ENCODE data around the gene ATF7IP. TPM values are rescaled to one million over a fixed set of nuclear protein-coding genes. Genes with fewer than 3 reads are reported as not detected.

Gene ATF7IP
- total and polyA plus RNA-seq, 12 donors: 4.0 to 85.8 (median 66.2) TPM

DNA sequence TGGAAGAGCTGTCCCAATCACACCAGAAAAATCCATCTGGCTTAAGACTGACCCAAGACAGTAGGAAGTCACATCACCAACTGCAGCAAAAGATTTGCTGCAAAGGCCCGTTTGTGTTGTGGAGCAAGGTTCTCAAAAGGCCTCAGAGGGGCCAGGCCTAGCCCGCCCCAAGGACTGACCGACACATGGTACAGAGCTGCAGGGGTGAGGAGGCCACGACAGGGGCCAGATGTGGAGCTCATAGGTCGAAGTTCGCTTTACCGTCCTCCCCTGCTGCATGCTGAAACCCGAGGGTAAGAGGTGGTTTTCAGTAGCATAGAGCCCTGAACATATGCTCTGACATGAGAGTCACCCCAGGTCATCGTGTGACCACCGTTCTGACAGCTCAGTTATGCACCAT lies 166.7 kb downstream of the ATF7IP start:
- intact Hi-C loops (cut with DNase I): no loop called here
- DNase-seq (no peak), ATAC-seq (no peak)
- Histone ChIP-seq H3K4me3 (no peak overlapping the region), H3K9me3 (no peaks in the 10 kb centered on the region), H3K4me1 (no peaks in the 10 kb centered on the region), H3K27me3 (no peaks in the 10 kb centered on the region), H3K36me3 (peaks cover 0 to 35% (median 11%) of the 10 kb centered on the region in 9 donors), H3K27ac (no peak overlapping the region)
- TF ChIP-seq, protein P1, sequence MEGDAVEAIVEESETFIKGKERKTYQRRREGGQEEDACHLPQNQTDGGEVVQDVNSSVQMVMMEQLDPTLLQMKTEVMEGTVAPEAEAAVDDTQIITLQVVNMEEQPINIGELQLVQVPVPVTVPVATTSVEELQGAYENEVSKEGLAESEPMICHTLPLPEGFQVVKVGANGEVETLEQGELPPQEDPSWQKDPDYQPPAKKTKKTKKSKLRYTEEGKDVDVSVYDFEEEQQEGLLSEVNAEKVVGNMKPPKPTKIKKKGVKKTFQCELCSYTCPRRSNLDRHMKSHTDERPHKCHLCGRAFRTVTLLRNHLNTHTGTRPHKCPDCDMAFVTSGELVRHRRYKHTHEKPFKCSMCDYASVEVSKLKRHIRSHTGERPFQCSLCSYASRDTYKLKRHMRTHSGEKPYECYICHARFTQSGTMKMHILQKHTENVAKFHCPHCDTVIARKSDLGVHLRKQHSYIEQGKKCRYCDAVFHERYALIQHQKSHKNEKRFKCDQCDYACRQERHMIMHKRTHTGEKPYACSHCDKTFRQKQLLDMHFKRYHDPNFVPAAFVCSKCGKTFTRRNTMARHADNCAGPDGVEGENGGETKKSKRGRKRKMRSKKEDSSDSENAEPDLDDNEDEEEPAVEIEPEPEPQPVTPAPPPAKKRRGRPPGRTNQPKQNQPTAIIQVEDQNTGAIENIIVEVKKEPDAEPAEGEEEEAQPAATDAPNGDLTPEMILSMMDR (IDR thresholded peaks at IDR 0.05): no peak
- WGBS, 2 donors: 92 to 95% methylated on average over 10 of the region's 10 CpGs

DNA sequence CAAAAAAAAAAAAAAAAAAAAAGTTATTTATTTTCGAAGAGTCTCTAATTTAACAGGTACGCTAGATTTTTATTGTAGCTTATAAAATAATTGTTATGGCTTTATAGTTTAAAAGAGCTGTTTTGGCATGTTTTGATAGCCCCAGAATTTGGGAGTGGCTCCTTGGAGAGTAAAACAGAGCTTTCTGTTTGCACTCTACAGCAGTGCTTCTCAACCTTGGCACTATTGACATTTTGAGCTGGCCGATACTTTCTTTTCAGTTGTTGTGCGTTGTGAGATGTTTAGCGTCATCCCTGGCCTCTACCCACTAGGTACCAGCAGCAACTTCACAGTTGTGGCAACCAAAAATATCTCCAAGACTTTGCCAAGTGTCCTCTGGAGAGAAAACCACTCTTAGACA lies 171.6 kb downstream of the ATF7IP start:
- Histone ChIP-seq H3K9me3 (no peaks in the 10 kb centered on the region), H3K4me1 (no peaks in the 10 kb centered on the region), H3K27me3 (no peaks in the 10 kb centered on the region), H3K4me3 (no peak overlapping the region), H3K27ac (no peak overlapping the region), H3K36me3 (peaks cover 0 to 55% (median 11%) of the 10 kb centered on the region in 9 donors)
- intact Hi-C loops (cut with DNase I): no loop called here
- ATAC-seq: no peak
- TF ChIP-seq, protein P1 (IDR thresholded peaks at IDR 0.05): no peak
- DNase-seq: no peak
- WGBS, 2 donors: 97% methylated on average over 5 of the region's 5 CpGs

DNA sequence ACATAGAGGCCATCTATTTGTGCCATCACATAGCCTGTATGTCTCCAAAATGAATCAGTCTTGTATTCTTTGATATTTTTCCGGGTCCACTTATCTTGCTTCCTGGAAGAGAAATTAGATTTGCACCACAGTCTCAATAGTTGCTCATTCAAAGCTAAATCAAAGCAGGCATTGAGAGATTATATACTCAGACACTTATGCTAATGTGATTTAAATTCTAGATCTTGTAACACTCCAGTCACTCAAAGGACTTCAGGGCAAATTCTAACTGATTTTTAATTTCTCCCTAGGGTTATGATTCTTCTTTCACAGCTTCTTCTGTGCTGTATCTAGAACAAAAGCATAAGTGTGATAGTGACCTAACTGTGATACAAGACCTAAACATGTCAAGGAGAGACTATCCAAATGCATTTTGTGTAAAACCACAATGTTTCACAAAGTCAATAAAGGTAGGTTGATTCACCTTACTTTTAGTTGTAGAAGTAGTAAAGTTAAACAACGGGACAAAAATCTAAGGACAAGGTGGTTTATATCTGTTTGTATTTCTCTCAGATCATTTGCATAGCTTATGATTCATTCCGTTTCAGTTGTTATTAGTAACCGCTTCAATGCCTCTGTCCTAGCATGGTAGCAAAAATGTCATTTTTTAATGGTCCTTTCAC lies 175.4 kb downstream of the ATF7IP start:
- H3K4me3 ChIP-seq: no peak overlapping the region
- H3K36me3 ChIP-seq: peaks cover 0 to 30% (median 0%) of the 10 kb centered on the region in 9 donors
- TF ChIP-seq, protein P1 (IDR thresholded peaks at IDR 0.05): no peak
- WGBS, 2 donors: 66 to 73% methylated on average over 4 of the region's 4 CpGs
- H3K27me3 ChIP-seq: no peaks in the 10 kb centered on the region
- no peak overlapping the region for H3K27ac ChIP-seq
- H3K9me3 ChIP-seq: no peaks in the 10 kb centered on the region
- intact Hi-C loops (cut with DNase I): no loop called here
- no peak for ATAC-seq
- no peak for DNase-seq
- no peaks in the 10 kb centered on the region for H3K4me1 ChIP-seq

DNA sequence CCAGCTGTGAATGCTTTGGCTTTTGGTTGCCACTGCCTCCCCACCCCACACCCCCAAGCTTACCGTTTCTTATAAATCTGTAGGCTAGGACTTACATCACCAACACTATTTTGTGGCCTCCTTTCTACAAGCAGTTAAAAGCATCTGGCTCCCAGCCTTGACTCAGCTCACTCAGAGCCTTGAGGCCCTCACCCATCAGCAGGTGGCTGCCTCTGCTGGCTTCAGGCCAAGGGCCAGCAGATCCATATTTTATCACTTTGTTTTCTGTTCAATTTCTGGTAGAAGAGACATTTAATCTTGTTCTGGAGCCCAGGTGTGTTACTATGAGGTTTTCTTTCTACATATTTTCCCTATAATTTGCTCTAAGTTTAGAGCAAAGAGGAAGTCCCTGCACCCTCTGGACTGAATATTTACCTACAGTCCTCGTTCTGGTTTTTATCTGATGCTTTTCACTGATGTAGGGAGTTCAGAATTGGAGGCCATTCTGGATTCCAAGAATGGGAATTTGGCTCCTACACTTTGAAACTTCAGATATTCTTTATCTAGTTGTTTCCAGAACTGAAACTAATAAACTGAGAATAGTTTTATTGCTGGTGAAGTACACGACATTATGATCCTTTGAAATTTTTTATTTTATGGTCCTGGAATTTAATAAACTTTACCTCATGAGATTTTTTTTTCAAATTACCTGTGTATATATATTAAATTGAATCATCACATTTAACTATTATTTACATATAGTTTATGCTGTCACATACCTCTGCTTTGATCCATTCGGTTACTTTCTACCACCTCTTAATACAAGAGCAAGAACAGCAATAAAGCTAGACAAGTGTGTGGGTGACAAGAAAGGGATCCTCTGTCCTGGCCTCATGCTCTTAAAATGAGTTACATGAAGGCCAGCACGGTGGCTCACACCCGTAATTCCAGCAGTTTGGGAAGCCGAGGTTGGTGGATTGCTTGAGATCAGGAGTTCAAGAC lies 180.0 kb downstream of the ATF7IP start:
- no peaks in the 10 kb centered on the region for H3K9me3 ChIP-seq
- intact Hi-C loops (cut with DNase I): no loop called here
- 85 to 89% methylated on average over 7 of the region's 7 CpGs for WGBS, 2 donors
- peaks cover 0 to 18% (median 0%) of the 10 kb centered on the region in 9 donors for H3K36me3 ChIP-seq
- H3K4me3 ChIP-seq: no peak overlapping the region
- ATAC-seq (no peak), DNase-seq (no peak)
- H3K4me1 ChIP-seq: no peaks in the 10 kb centered on the region
- no peak overlapping the region for H3K27ac ChIP-seq
- TF ChIP-seq, protein P1 (IDR thresholded peaks at IDR 0.05): no peak
- H3K27me3 ChIP-seq: no peaks in the 10 kb centered on the region
